K562 (cell line): ENCODE results near the gene COMMD10. TPM values are rescaled to one million over a fixed set of nuclear protein-coding genes. Genes with fewer than 3 reads are reported as not detected.

Source experiments
- BRD4 ChIP-seq: fragments of 200-600 bp; sonication (generic); IDR thresholded peaks from 2 replicates; pipeline ENCODE4 v1.6.1; 2017; ENCODE audit warnings: inconsistent platforms
- DNMT1 ChIP-seq: fragments of 450-650 bp; IDR thresholded peaks from 2 replicates; pipeline ENCODE4 v1.6.1; 2016; ENCODE audit warnings: antibody characterized with exemption, mild to moderate bottlenecking
- EZH2 ChIP-seq: IDR thresholded peaks from 2 replicates; pipeline ENCODE4 v1.6.1; 2012; ENCODE audit warnings: low read depth, mild to moderate bottlenecking, inconsistent platforms, low read length, borderline replicate concordance
- FIP1L1 ChIP-seq: fragments of 200-400 bp; formaldehyde crosslinking; IDR thresholded peaks from 2 replicates; pipeline ENCODE4 v1.6.1; 2018; ENCODE audit warnings: mild to moderate bottlenecking, low read depth, low read length; ENCODE audit not compliant: poor library complexity, severe bottlenecking
- HDAC1 ChIP-seq, 2 experiments: fragments of 450-650 bp; IDR thresholded peaks; 2 replicates each; pipeline ENCODE4 v1.6.1; 2016 to 2017; ENCODE audit warnings: inconsistent platforms in 1 of 2, mild to moderate bottlenecking in 1 of 2, moderate library complexity in 1 of 2
- HDAC8 ChIP-seq: fragments of 450-650 bp; IDR thresholded peaks from 2 replicates; pipeline ENCODE4 v1.6.1; 2016; ENCODE audit warnings: mild to moderate bottlenecking, missing genetic modification characterization, moderate library complexity, missing compliant biosample characterization
- KAT8 ChIP-seq: fragments of 450-650 bp; IDR thresholded peaks from 2 replicates; pipeline ENCODE4 v1.6.1; 2016; ENCODE audit warnings: low read depth, mild to moderate bottlenecking
- PCBP2 ChIP-seq: fragments of 200-400 bp; formaldehyde crosslinking; IDR thresholded peaks from 2 replicates; pipeline ENCODE4 v1.6.1; 2018; ENCODE audit warnings: low read length, low read depth, mild to moderate bottlenecking, moderate library complexity; ENCODE audit not compliant: poor library complexity, severe bottlenecking
- POLR2AphosphoS2 ChIP-seq: IDR thresholded peaks from 2 replicates; pipeline ENCODE4 v1.6.1; 2012; ENCODE audit warnings: low read length, improper control_type of control experiment
- PPARD ChIP-seq: fragments of 250-450 bp; sonication (Bioruptor Pico); IDR thresholded peaks from 2 replicates; pipeline ENCODE4 v1.8.0; 2022; ENCODE audit warnings: inconsistent platforms, mild to moderate bottlenecking, moderate library complexity
- PTBP1 ChIP-seq: fragments of 200-400 bp; formaldehyde crosslinking; IDR thresholded peaks from 2 replicates; pipeline ENCODE4 v1.6.1; 2017; ENCODE audit warnings: low read depth, low read length
- PYGO2 ChIP-seq: fragments of 450-650 bp; IDR thresholded peaks from 2 replicates; pipeline ENCODE4 v1.6.1; 2016; ENCODE audit warnings: mild to moderate bottlenecking, missing genetic modification characterization, moderate library complexity, missing compliant biosample characterization
- SAP30 ChIP-seq: fragments of 200-600 bp; sonication (generic); IDR thresholded peaks from 2 replicates; pipeline ENCODE4 v1.6.1; 2012; ENCODE audit warnings: borderline replicate concordance, low read depth, mild to moderate bottlenecking, moderate library complexity, low read length, control low read depth, inconsistent platforms; ENCODE audit not compliant: insufficient read depth, poor library complexity, severe bottlenecking
- SIRT6 ChIP-seq: IDR thresholded peaks from one replicate; pipeline ENCODE4 v1.6.1; 2012; ENCODE audit warnings: low read depth, mild to moderate bottlenecking, control low read depth, inconsistent platforms, low read length, moderate library complexity
- STAG1 ChIP-seq: sonication (generic); formaldehyde crosslinking; IDR thresholded peaks from 2 replicates; pipeline ENCODE4 v1.5.0; 2020; ENCODE audit warnings: missing genetic modification reagents, borderline replicate concordance
- TAL1 ChIP-seq: fragments of 450-650 bp; IDR thresholded peaks from 2 replicates; pipeline ENCODE4 v1.6.1; 2016; ENCODE audit warnings: mild to moderate bottlenecking
- TOE1 ChIP-seq, 2 experiments: fragments of 450-650 bp in 1 of 2; sonication (generic) in 1 of 2; formaldehyde crosslinking in 1 of 2; IDR thresholded peaks; 2 replicates each; pipeline versions ENCODE4 v1.7.1 to v1.8.0; 2016 to 2022; ENCODE audit warnings: borderline replicate concordance in 2 of 2, mild to moderate bottlenecking in 2 of 2, antibody characterized with exemption in 1 of 2, inconsistent platforms in 1 of 2, low read depth in 1 of 2, missing genetic modification reagents in 1 of 2, moderate library complexity in 1 of 2
- ZBTB5 ChIP-seq: fragments of 450-650 bp; IDR thresholded peaks from 2 replicates; pipeline ENCODE4 v1.6.1; 2017; ENCODE audit warnings: antibody characterized with exemption
- ZNF124 ChIP-seq: sonication (generic); formaldehyde crosslinking; IDR thresholded peaks from 2 replicates; pipeline ENCODE4 v1.8.1; 2022; ENCODE audit warnings: missing genetic modification reagents
- ZNF263 ChIP-seq: sonication (generic); formaldehyde crosslinking; IDR thresholded peaks from 2 replicates; pipeline ENCODE4 v1.8.0; 2022; ENCODE audit warnings: mild to moderate bottlenecking, missing genetic modification reagents, borderline replicate concordance
- ZNF445 ChIP-seq: fragments of 250-450 bp; sonication (Bioruptor Pico); IDR thresholded peaks from 2 replicates; pipeline ENCODE4 v1.4.0; 2020; ENCODE audit warnings: low read depth, mild to moderate bottlenecking, moderate library complexity
- ZNF592 ChIP-seq: fragments of 450-650 bp; IDR thresholded peaks from 2 replicates; pipeline ENCODE4 v1.6.1; 2017; ENCODE audit warnings: antibody characterized with exemption, mild to moderate bottlenecking
- polyA plus RNA-seq, 8 experiments: library from polyadenylated mRNA; depleted of rRNA in 4 of 8; stranded (reverse) in 5 of 8; unstranded in 3 of 8; fragments of >200 nt; fragmentation: Nextera tagmentation in 2 of 8; fragmentation: Illumina TruSeq in 1 of 8; extraction: Ambion mirVana in 2 of 8; extraction: Trizol in 1 of 8; gene quantifications; 2 replicates each; pipeline versions ENCODE4 v1.2.1 to v1.2.3, GENCODE V29; 2011 to 2014; ENCODE audit warnings: inconsistent platforms in 1 of 8, missing spikeins in 1 of 8
- total RNA-seq, 7 experiments: library from RNA; depleted of rRNA in 6 of 7; stranded (reverse); fragments of >200 nt in 6 of 7; fragmentation: Illumina TruSeq in 2 of 7; extraction: Trizol in 2 of 7; gene quantifications; 2 replicates each; pipeline versions ENCODE4 v1.2.1 to v1.2.3, GENCODE V29; 2011 to 2021; ENCODE audit warnings: low replicate concordance in 1 of 7

COMMD10 gene
- total and polyA plus RNA-seq, 9 of the 15 experiments (the other 6 are each of a cell fraction or from before 2014, with no cell fraction given) = 17.9 to 101 (median 28.0) TPM

GRCh38 chr5:116084871-116085715 is at the start of gene COMMD10 (continued):
- TF ChIP-seq ZNF124 (CRISPR knock-in tag) (no peak), TOE1 (IDR thresholded peaks at IDR 0.05; ENCODE audit: borderline replicate concordance) (peak; percentile 54; the same call in 1 of the 2 replicates), TOE1 (CRISPR knock-in tag; IDR thresholded peaks at IDR 0.05; ENCODE audit: borderline replicate concordance, low read depth) (no peak), PCBP2 (no peak), DNMT1 (no peak), PPARD (CRISPR knock-in tag) (no peak), HDAC1 (IDR thresholded peaks at IDR 0.05) (peak in 1 of 2 experiments; percentile 87; a peak in 2 of 4 replicates), SIRT6 (no peak), SAP30 (peak; percentile 46), STAG1 (no peak), HDAC8 (tag) (no peak), ZNF592 (peak; percentile 72; the same call in 1 of the 2 replicates), POLR2AphosphoS2 (no peak; the same call in 1 of the 2 replicates), ZBTB5 (no peak), BRD4 (0 out of 2 replicates have a peak, but pooled peaks have one; percentile 45), FIP1L1 (peak; percentile 71), TAL1 (no peak), KAT8 (no peak), EZH2 (no peak), PTBP1 (no peak), PYGO2 (no peak), ZNF445 (CRISPR knock-in tag) (no peak), ZNF263 (CRISPR knock-in tag) (no peak)
